Right renal pelvis (tissue), 4 donors: ENCODE measurements around the gene BEGAIN. TPM values are rescaled to one million over a fixed set of nuclear protein-coding genes. Genes with fewer than 3 reads are reported as not detected.

Experiments
- DNase-seq, 4 donors: peaks; one replicate each; pipeline ENCODE4 v3.0.0-alpha.2; 2013; ENCODE audit warnings: low read depth in 4 of 4, low spot score in 3 of 4, missing footprints in 1 of 4
- polyA plus RNA-seq, 4 donors: library from polyadenylated mRNA; unstranded; fragments of 120-200 nt; gene quantifications; one replicate each; pipeline ENCODE4 v1.2.1, GENCODE V29; 2013; ENCODE audit not compliant: insufficient read length in 4 of 4

The BEGAIN gene
- polyA plus RNA-seq, 4 donors = 1.5 to 3.0 (median 2.3) TPM

DNA sequence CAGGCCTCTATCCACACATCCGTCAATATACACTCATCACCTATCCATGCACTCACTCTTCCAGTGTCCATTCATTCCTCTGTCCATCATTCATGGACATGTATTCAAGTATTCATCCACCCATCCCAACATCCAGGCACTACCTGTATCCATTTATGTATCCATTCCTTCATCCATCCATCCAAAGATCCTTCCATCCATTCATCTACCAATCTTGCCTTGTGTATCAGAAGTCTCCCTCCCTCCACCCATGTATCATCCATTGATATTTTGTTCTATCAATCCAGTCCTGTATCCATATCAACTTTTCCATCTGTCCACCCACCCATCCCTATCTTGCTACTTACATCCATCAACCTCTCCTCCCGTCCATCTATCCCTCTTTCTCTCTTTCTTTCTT lies 4.0 kb downstream of the BEGAIN start:
- no peak for DNase-seq

DNA sequence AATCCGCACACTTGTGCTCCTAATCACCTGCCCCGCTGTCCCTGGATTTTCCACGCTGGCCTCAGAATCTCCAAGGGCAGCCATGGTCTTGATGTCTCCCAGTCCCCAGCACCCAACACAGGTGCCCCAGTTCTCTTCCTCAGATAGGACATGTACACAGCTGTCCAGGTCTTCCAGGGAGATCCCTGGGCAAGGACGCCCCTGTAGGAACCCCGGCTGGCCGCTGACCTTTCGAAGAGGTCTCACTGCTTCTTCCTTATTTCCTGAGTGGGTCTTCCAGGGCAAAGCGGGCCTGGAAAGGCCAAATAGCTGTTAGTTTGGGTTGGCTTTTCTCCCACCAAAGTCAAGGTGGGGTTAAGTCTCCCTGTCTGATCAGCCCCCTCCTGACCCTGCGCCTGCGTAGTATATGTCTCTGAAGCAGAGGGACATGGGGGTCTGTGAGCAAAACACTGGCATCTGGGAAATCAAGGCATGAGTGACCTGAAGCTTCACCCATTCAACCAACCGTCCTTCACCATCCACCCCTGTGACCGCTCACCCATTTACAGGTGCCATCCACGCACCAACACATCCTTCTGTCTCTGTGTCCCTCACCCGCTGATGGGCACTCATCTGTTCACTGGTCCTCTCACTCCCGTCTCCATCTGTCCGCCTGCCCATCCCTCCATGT lies 4.6 kb downstream of the BEGAIN start:
- no peak for DNase-seq

DNA sequence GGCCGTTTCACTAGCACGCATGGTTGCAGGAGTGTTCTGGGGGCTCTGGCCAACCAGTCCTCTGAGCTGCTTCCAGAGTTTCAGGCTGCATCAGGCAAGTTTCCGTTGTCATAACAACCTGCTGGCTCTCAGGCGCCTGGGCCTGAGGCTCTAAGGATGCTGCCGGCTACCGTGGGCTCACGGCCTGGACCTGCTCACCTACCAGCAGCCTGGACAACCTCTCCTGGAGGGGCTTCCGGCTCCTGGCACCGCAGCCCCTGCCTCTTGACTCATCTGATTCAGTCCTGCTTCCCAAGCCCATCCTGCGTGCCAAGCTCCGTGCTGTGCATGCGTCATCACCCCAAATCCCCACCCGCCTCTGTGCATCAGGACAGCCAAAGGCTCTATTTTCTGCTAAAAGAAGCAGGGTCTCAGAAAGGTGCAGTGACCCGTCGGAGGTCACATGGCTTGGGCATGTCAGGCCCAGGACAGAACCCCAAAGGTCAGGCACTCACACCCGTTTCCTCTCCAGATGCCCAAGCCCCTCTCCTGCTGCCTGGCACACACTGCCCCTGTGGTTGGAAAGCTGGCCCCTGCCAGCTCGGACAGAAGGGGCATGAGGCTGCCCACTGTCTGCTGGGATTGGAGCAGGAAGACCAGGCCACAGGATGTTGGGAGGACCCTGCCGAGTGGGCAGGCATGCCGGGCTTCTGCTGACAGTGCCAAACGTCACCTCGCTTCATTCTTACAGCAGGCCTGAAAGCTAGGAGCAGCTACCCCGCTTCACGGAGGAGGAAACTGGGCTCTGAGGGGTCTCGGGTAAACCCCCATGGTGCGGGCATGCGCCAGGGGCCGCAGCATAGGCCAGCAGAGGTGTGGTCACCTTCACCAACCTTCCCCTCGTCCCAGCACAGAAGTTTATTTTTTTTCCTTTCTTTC lies 5.7 kb downstream of the BEGAIN start:
- DNase-seq = no peak

DNA sequence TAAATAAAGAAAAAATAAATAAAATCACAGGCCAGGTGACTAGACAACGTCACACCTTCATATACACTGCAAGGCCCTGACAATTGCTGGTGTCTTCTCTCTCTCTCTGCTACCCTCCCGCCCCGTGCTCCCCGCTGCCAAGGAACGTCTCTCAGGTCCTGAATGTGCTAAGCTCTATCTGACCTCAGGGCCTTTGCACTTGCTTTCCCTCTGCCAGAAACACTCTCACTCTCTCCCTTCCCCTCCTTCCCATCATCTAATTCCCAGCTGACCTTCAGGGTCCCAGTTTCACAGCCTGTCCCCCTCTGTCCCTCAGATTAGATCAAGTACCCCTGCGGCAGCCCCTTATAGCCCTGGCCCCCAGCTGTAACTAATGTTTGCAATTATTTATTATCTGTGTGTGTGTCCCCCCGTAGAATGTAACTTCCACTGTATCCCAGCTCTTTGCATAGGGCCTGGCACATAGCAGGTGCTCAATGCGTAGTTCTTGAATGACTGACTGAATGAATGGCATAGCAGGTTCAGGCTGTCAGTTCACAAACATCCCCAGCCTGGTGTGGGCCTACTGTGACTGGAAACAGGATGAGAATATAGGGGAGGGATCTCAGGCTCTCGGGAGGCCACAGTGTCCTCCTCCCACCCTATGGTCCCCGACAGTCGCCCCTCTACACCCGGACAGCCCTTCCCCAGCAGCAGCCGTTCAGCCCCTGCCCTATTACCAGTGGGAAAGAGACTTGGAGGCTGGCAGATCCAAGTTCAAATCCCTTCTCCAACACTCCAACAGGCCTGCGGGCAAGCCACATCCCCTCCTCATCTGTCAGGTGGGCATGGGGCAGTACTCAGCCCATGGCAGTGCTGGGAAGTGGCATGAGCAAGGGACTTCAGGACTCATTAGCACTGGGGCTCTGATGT lies 6.6 kb downstream of the BEGAIN start:
- no peak for DNase-seq

DNA sequence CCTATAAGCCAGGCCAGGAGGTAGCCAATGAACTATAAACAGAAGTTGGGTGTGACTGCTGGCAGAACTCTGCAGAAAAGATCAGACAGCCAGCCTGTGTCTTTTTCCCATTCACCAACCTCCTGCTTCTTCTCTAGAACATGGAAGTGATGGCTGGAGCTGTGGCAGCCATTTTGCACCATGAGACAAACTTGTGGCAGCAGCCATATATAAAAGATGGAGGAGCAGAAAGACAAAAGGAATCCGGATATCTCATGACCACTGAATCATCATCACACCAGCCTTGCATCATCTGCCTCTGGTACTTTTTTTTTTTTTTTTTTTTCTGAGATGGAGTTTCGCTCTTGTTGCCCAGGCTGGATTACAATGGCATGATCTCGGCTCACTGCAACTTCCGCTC lies 8.7 kb downstream of the BEGAIN start:
- no peak for DNase-seq

DNA sequence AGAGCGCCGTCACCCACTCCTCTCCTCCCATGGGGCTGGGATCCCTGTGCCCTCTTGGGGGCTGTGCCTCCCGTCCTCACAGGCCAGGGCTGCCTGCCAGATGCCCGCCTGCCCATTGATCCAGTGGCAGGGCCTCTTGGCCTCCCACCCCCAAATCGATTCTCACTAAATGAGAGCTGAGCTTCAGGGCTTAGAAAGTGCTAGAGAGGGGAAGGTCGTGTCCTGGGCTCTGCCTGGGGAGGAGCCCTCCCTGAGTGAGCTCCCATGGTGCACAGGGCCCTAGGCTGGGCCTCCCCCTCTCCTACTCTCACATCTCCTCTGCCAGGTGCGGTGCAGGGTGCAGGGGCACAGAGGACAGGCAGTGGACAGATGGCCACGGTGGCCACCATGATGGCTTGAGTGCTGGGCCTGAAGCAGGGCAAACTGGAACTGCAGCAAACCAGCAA lies 9.2 kb downstream of the BEGAIN start:
- no peak for DNase-seq

DNA sequence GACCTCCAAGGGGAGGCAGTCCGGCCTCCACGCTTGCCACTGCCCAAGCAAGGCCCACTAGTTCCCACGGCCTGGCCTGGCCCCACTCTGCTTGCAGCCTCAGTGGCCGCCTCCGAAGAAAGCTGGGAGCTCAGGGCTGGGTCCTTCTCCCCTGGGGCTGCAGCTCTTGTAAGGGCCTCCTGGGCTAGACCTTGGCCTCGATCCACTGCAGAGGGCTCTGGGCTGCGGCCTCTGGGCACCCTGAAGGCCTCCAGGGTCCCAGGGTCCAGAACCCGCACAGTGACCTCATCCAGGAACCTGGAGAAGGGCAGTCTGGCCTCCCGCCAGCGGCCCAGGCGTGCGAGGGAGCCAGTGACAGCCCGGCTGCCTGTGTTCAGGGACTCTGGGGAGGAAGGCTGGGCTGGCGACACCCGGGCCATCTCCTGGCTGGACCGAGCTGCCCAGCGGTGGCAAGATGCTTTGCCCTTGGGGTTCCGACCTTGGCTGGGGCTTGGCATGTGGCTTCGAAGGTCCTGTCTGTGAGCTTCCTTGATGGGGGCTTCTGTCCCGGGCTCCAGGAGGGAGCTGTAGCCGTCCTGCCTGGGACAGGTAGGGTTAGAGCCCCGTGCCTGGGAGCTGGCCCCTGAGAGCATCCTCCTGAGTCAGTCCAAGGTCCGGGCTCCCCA lies 9.8 kb downstream of the BEGAIN start:
- no peak for DNase-seq

DNA sequence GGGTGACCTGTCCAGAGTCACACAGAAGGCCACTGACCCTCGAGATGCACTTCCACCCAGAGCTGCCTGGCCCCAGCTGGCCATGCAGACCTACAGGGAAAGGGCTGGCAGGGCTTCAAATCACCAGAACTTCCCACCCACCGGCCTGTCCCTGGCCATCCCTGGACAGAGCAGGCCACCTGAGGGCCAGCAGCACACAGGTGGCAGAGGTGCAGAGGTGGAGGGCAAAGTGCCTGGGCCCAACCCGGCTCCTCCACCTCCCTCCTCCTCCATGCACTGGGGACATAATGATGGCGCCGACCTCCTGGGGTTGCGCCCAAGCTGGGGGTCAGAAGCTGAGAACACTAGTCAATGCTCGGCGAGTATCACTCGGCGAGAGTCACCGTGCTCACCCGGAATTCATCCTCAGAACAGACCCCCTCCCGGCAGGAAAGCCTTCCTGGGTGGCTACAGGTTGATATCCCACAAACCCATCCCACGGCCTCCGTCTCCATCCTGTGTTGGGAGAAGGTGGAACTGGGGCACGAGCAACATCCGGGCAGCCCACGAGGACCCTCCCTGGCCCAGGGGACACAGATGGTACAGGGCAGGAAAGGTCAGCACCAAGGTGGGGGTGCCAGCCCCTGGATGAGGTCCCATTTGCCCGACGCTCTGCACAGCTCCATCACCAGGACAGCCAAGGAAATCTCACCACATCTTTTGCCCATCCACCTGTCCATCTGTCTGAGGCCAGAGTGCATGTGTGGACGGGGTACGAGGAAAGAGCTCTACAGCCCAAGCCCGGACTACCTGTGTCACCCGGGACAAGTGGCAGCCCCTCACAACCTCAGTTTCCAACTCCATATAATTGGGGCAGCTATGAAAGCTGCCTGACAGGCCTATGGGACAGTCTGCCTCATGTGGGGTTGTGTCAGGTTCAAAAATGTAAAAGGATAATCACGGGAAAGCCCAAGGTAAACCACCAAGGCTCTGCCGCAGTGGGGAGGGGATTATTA lies 10.8 kb downstream of the BEGAIN start:
- DNase-seq = no peak

DNA sequence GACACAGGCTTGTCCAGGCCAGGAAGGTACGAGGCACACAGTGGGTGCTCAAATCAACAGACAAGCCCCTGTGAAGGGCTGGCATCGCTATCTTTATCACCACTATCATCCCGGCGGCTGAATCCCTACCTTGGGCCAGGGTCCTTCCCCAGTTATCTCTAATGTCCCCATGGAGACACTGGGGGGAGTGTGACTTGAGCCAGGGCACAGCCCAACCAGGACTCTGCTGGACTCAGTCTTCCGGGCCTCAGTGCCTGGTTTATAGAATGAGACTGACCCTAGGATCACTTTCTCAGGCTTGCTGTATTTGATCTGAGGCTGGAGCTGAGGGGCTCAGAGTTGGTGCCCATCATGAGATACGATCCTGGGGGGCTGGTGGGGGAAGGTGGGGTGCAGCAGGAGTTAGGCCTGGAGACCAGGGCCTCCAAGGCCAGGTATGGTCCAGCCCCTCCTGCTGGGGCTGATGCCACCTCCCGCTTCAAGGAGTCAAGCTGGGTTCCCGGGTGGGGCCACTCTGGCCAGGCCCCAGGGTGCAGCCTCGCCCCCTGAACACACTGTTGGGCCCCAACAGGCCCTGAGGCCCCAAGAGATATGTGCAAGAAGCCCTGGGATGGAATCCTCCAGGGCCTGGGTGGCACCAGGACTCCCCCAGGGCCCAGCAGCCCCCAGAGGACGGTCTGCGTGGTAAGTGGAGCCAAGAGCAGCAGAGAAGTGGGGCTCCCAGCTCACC lies 11.8 kb downstream of the BEGAIN start:
- DNase-seq = no peak

DNA sequence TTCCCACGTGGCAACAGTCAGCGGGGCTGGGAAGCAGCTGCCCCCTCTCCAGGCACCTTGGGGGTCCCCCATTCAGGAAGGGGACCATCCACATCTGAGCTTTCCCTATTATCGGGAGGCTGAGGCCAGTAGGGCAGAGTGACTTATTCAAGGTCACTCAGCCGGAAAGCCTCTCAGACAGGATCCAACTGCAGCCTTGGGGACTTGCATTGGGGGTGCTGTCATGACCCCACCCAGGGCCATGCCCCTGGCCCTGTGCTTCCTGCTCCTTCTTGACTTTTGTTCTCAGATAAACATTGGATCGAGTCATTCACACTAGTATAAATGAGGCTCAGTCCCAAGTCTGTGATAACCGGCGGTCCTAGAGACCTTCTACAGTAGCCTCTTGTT lies 12.6 kb downstream of the BEGAIN start:
- no peak for DNase-seq

DNA sequence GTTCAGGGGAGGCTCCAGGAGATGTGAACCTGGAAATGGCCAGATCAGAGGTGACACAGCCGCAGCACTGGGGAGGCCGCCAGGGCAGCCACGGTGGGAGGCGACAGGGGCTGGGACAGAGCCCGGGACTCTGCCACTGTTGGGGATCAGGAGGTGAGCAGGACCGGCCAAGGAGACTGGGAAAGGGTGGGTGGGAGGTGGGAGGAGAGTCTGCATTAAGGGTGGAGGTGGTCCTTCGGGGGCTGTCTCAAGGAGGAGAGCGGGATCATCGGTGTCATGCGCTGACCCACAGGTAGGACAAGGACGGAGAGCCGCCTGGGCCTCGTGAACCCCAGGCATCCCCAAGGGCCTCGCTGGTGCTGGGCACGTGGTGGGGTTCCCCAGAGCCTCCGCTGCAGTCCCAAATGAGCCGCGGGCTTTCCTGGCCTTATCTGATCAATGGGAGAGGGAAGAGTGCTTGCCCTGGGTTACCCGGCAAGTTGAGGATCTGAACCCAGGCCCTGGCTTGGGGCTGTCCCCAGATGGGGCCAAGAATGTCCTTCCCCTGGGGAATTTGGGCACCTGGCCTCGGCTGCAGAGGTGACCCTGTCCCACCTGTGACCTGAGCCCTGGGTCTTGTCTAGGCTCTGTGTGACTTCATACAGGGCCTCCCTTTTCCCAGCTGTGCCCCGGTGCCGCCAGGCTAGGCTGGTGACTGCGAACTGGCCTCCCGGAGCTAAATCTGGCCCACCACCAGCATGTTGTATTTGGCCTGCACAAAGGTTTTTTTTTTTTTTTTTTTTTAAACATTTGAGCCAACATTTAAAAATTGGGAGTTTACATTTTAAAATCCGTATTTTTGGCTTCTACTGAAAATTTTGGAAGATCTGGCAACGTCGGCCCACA lies 13.2 kb downstream of the BEGAIN start:
- DNase-seq = no peak

DNA sequence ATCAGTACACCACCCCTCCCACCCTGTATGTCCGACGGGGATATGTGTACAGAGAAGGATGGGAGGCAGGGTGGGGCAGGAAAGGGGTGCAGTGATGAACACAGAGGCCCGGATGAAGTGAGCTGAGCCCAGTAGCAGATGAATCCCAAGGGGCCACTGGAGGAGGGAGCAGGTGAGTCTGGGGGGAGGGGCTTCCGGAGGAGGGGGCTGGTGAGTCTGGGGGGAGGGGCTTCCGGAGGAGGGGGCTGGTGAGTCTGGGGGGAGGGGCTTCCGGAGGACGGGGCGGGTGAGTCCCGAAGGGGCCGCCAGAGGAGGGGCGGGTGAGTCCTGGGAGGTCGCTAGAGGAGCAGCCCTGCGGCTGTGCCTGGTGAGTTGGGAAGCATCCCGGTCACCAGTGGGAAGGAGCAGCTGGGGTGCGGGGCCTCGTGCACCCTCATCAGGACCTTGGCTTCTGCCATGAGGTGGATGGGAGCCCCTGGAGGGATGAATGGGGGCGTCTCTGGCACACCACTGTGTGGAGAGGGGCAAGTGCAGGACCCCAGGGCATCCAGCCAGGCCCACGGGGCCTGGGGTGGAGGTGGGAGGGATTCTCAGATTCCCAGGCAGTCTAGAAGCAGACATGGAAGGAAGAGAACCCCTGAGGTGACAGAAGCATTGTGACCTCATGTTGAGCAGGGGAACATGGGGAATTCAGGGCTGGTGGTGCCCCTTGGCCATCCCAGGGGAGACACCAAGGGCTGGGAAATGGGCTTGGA lies 14.0 kb downstream of the BEGAIN start:
- DNase-seq = no peak

DNA sequence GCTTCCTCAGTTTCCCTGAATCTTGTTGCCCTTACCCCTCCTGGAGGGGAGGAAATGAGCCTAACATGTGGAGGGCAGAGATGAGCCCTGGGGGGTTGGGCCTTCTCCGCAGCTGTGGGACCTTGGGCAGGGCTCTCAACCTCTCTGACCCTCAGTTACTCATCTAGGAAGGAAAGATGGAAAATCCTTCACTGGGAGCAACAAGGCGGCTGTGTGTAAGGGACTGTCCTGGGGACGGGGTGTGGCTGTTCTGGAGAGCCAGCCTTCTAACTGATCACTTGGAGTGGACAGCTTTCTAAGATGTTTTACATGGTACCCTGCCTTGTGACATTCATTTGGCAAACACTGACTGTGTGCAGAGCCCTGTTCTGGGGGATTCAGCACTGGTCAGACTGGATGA lies 14.7 kb downstream of the BEGAIN start:
- no peak for DNase-seq

DNA sequence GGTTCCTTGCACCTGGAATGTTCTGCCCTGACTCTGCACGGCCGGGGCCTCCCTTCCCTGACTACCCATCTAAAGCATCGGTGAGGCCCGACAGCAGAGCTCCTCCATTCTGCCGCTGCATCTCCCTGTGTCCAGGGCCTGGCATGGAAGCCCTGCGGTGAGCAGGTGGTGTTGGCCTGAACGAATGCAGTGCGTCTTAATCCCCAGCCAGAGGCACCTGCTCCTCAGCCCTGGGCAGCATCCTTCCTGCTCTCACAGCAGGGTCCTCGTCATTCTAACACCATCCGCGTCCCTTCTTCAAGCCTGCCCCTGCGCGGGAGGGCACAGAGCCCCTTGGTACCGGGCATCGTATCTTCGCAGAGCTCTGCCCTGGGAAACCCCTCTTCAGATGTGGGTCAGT lies 15.4 kb downstream of the BEGAIN start:
- DNase-seq = no peak

DNA sequence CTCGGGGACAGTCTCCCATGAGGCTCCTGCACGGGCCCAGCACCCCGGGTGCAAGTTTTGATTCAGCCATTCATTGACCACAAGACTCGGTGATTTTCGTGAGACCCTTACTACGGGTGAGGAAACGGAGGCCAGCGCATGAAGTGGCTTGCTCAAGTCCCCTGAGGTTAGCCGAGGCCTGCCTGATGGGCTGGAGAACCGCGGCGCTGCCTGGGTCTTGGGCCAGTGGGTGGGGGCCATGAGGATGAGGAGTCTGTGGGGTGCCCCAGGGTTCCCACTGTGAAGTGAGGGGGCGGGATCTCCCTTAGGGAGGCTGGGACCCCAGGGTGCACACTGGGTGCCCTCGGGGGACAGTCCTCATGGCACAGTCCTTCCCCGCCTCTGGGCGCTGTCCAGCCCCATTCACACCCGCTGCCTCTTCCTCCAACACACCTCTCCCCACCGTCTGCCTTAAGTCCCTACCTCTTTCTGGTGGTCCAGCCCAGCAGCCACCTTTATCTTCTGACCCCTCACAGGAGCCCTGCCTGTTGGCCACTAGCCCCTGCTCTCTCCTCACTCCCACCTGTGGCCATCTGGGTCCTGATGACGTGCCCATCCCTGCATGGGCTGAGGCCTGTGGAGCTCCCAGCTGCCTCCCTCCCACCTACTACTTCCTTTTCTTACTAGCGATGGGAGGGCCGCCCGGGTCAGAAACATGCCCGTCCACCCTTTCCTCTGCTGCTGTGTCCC lies 16.3 kb downstream of the BEGAIN start:
- DNase-seq = no peak

DNA sequence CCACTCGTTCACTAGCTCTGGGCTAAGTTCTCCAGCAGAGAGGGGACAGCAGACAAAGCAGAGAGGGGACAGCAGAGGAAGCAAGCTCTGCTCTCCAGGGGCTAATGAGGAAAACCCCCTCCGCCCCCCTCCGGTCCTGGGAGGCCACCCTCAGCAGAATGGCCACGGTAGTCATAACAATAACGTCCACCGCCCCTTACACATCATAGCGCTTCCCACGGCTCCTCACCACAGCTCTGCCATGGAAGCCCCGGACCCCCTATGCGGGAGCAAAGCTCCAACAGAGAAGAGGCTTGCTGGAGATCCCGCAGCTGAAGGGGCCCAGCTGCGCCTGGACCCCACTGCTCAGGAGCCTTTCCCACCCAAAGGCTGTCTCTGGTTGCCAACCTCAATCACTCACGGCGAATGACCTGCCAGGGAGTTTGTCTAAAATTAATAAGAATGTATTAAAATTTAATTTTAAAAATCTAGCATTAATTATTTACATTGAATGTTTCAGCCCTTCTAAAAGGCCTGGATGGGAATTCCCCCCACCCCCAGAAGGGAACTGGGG lies 17.4 kb downstream of the BEGAIN start:
- no peak for DNase-seq
